ENCODE data around the gene KCNH3.
"Not testable (repeated sequence)": the region's sequence is repeated elsewhere in the genome, so short reads cannot be mapped to it uniquely, and the experiment has no call there.

Gene KCNH3, protein sequence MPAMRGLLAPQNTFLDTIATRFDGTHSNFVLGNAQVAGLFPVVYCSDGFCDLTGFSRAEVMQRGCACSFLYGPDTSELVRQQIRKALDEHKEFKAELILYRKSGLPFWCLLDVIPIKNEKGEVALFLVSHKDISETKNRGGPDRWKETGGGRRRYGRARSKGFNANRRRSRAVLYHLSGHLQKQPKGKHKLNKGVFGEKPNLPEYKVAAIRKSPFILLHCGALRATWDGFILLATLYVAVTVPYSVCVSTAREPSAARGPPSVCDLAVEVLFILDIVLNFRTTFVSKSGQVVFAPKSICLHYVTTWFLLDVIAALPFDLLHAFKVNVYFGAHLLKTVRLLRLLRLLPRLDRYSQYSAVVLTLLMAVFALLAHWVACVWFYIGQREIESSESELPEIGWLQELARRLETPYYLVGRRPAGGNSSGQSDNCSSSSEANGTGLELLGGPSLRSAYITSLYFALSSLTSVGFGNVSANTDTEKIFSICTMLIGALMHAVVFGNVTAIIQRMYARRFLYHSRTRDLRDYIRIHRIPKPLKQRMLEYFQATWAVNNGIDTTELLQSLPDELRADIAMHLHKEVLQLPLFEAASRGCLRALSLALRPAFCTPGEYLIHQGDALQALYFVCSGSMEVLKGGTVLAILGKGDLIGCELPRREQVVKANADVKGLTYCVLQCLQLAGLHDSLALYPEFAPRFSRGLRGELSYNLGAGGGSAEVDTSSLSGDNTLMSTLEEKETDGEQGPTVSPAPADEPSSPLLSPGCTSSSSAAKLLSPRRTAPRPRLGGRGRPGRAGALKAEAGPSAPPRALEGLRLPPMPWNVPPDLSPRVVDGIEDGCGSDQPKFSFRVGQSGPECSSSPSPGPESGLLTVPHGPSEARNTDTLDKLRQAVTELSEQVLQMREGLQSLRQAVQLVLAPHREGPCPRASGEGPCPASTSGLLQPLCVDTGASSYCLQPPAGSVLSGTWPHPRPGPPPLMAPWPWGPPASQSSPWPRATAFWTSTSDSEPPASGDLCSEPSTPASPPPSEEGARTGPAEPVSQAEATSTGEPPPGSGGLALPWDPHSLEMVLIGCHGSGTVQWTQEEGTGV

DNA sequence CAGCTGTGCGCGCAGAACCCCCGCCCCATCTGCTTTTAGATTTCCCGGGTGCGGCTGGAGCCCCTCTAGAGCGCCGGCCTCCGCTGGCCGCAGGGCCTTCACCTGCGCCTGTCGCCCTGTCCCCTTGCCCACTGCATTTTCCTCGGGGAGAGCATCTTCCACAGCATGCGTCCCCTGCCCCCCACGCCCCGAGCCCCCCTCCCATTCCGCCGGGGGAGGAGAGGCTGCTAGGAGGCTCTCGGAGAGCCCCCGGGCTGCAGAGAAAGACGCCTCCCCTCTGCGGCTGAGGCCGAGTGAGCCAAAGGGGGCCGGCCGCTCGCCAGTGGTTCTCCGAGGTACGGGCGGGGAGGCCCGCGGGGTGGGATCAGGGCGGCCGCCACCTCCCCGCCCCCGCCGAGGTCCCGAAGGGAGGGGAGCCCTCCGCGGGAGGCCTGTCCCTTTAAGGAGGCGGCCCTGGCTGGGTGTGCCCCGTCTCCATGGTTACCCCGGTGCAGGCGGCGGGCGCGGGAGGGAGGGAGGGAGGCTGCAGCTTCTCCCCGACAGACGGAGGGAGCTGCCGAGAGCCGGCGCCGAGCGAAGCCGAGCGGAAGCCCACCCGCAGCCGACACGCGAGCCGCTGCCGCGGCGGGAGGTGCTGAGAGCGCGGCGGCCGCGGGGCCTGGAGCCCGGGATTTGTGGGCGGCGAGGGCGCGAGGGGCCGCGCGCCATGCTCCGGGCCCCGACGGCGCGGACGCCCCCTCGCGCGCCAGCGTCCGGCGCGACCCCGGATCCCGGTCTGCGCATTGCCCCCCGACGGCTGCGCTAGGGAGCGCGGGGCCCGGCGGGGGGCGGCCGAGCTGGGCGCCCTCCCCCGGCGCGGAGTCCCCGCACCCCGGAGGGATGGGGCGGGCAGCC lies at the start of gene KCNH3:
TSS of gene KCNH3 (plus strand) at position 521 of the 894 bp plus-strand sequence. CDS start 387 bp downstream, outside the sequence.
- DNase-seq (ENCODE audit: low spot score): peak; percentile 37

DNA sequence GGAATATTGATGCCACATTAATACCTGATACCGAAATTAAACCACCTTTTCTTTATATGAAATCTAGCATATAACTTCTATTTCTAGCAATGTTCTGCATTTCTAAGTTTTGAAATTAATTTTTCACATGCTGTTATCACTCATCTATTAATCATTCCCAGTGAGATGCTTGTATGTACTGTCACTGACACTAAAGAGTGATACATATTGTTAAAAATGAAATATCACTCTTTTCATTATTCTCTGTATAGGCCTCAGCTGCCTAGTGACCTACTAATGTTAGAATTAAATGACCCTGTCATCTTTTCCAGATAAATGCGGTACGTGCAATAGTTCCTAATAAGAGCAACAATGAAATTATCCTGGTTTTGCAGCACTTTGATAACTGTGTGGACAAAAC lies 49.7 kb upstream of the KCNH3 start:
- no peak for DNase-seq (ENCODE audit: low spot score)

DNA sequence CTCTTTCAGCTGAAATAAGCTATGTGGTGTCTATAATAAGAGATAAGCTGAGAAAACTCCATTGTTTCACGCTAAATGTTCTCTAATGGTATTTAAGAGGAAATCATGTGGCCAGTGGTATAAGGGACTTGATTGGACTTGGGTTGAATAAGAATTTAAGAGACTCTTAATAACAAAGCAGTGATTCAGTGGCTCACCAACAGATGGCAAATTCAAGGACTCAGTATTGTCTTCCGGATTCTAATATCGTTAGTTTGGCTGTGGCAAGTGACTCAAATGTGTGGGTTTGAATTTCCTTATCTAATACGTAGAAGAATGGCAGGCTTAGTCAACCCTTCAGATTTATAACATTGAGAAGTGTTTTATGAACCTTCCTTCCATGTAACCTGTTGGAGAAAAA lies 49.1 kb upstream of the KCNH3 start:
- DNase-seq (ENCODE audit: low spot score): peak; percentile 7

DNA sequence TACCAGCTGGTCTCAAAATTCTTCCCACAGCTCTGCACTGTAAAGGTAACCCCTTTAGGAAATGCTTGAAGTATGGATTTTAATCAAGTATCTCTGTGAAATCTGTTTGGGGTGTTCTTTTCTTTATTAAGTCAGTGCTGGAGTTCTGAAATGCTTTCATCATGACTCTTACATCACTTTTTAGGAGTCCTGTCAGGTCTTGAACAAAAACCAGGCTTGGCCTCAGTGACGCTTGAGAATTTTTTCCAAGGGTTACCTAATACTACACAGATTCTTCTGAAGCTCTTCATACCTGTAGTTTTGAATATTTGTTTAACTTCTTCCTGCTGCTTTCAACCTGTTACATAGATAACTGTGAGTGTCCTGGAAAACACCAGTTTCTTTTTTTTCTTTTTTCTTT lies 47.0 kb upstream of the KCNH3 start:
- no peak for DNase-seq (ENCODE audit: low spot score)

DNA sequence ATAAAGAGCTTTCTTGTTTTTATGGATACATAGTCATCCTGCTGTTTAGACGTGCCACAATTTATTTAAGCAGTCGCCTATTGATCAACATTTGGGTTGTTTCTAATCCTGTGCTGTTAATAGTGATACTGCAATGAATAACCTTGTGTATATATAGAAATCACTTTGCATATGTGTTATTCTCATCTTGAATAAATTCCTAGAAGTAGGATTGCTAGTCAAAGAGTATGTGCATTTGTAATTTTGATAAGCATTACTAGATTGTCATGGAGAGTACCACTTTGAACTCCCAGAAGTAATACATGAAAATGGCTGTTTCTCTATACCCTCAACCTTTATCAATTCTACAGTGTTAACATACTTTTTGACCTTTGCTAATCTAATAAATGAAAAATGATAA lies 44.9 kb upstream of the KCNH3 start:
- DNase-seq (ENCODE audit: low spot score): no peak

DNA sequence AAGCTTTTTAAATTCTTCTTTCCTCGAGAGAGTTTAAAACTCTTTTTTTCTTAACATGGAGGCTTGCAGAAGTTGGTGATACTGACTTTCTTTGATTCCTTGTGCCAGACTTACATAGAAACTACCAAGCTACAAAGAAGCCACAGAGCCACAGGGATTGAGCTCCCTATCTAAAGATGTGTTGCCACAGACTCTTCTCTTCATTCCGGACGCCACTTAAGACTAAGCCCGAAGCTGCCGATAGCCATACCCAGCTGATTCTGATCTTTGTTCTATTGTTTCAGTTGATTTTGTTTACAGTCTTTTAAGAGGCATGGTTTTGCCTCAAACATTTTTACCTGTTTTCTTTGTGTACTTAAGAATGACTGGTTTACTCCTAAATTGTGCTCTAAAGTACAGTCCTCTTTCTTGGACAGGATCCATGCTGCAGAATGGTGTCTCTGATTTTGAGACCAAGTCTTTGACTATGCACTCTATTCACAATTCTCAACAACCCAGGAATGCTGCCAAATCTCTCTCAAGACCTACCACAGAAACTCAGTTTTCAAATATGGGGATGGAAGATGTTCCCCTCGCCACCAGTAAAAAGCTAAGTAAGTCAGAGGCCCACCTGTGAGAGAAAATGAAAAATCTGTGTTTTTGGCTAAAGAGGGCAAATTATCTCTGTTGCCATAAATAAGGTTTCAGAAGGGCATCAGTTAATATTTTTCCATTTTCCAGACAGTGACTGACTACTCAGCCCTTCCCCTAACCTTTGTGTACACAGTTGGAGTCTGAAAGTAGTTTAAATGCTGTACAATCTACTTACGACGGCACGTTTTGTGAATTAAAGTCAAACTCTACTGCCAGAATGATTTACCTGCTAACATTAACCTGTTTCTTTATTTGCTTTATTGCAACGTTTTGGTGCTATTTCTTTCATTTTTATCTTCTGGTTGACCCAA lies 42.1 kb upstream of the KCNH3 start:
- DNase-seq (ENCODE audit: low spot score): peak; percentile 24

DNA sequence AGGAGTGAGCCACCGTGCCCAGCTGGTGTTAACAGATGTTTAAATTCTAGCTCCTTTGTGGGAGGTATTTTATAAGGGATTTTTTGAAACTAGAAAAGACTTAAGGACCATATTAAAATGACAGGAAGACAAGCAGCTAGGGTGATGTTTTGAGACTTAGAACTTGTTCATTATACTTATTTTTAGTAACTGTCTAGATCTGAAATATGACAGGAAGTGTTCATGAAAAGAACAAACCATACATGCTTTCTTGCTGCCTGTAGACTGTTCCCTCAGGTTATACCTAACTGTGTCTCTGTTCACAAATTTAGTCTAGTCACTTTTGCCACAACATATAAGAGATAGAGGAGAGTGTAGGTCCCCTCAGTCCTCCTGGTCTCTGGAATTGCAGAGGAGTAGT lies 36.9 kb upstream of the KCNH3 start:
- no peak for DNase-seq (ENCODE audit: low spot score)

DNA sequence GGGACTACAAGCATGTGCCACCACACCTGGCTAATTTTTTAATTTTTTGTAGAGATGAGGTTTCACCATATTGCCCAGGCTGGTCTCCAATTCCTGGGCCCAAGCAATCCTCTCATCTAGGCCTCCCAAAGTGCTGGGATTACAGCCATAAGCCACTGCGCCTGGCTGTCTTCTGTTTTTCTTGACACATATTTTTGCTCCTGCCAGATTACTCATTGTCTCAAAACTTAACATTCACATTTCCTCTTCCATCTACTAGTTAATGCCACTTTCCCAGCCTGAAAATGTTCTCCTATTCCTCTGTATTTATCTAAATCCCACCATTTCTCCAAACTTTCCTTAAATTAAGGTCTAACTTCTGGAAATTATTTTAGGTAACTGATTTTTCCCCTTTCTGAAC lies 36.2 kb upstream of the KCNH3 start:
- no peak for DNase-seq (ENCODE audit: low spot score)

DNA sequence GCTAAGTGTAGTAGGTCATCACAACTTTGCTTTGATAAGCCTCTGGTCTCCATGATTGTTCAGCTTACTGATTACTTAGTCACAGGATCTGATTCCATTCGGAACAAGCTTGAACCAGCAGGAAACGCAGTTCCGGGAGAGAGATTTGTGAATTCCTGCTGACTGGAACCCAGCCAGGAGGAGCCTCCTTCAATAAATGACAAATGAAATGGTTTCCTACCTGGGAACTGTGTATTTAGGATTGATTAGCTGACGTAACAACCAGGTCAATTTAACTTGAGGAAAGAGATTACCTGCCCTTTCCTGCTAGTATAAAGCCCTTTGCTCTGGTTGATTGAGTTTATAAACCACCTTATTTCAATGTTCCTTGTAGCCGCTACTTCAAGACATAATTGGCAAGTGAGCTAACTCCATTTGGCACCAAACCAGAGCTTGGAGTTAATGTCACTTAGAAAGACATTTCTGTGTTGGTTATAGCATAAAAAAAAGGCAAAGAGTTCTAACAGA lies 35.1 kb upstream of the KCNH3 start:
- no peak for DNase-seq (ENCODE audit: low spot score)

DNA sequence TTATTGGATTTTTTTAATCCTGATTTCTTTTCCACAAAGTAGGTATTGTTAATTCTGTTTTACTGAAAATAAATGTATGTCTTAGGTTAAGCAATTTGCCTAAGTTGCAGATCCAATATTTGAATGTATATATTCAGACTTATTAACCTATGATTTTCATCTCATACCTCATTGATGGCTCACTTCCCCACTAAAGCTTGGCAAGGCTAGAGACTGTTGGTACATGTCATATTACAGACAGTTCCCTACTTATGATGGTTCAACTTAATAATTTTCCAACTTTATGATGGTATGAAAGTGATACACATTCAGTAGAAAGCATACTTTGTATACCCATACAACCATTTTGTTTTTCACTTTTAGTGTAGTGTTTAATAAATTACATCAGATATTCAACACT lies 33.2 kb upstream of the KCNH3 start:
- no peak for DNase-seq (ENCODE audit: low spot score)

DNA sequence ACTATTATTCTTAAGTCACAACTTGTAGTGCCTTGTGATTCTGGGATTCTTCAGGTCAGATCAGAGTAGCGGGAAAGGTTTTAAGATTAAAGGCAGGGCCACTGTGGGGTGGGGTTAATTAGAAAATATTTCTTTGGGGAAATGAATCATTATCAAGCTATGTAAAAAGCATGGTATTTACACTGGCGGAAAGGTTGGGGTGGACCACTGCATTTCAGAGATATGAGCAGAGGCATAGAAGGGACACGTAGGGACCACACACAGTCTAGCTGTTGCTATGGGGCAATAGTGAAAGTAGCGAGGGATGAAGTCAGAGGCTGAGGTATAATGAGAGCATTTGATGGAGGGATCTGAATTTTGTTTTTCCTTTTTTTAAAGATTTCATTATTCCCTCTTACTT lies 31.7 kb upstream of the KCNH3 start:
- no peak for DNase-seq (ENCODE audit: low spot score)

DNA sequence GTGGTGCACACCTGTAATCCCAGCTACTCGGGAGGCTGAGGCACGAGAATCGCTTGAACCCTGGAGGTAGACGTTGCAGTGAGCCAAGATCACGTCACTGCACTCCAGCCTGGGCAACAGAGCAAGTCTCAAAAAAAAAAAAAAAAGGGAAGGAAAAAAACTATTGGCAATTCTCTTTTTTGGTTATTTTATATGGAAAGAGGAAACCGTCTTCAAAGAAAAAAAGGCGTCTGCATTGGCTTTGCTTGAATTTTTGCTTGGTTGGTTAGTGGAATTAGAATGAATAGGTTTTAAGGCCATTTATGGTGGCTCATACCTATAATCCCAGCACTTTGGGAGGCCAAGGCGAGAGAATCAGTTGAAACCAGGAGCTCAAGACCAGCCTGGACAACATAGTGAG lies 29.1 kb upstream of the KCNH3 start:
- not testable (repeated sequence) for DNase-seq (ENCODE audit: low spot score)

DNA sequence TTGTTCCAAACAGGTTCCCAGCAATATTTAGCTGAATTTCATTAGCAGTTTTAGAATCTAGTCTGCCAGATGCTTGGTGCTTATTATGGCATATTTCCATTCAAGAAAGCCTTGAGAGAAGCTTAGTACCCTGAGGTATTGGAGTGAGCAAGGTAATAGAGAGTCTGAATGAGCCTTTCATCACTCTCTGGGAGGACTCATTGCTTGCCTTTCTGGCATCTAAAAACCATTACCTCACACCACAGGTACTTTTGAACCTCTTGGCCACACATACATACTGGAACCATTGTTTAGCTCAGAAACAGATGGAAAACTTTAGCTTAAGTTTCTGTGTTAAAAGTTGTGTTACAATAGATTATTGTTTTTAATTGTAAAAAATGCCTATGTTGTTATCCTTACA lies 27.4 kb upstream of the KCNH3 start:
- no peak for DNase-seq (ENCODE audit: low spot score)

DNA sequence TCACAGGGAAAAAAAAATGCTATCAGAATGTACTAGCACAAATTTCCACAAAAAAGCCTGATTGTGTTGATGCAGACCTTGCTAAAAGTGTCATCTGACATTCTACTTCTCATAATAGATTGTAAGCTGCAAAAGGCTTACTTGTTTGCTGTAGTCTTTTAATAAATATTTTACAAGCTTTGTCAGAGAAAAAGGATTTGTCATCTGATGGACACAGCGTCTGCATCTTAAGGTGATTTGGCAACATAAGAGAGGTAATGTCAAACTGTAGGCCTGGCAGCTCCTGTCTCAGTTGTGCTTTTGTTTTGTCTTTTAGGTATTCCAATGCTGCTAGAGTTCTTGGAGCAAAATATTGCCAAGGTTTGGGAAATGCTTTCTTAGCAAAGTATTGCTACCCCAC lies 26.3 kb upstream of the KCNH3 start:
- DNase-seq (ENCODE audit: low spot score): no peak

DNA sequence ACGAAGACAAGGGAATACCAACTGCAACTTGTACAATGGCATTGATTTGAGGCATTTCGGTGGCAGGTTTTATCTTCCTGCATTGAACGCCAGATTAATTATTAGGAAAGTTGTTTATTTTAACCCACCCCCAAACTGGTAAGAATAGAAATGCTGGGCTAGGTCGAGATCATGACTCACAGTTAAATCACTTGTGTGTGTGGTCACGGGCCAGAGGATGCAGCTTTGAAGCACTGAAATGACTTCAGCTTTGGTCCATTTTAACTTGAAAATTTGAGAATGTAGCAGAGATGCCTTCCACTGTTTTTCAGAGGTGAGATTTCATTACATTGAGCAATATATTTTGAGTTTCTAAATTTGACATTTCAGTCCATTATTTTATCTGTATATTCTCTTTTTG lies 23.6 kb upstream of the KCNH3 start:
- DNase-seq (ENCODE audit: low spot score): no peak

DNA sequence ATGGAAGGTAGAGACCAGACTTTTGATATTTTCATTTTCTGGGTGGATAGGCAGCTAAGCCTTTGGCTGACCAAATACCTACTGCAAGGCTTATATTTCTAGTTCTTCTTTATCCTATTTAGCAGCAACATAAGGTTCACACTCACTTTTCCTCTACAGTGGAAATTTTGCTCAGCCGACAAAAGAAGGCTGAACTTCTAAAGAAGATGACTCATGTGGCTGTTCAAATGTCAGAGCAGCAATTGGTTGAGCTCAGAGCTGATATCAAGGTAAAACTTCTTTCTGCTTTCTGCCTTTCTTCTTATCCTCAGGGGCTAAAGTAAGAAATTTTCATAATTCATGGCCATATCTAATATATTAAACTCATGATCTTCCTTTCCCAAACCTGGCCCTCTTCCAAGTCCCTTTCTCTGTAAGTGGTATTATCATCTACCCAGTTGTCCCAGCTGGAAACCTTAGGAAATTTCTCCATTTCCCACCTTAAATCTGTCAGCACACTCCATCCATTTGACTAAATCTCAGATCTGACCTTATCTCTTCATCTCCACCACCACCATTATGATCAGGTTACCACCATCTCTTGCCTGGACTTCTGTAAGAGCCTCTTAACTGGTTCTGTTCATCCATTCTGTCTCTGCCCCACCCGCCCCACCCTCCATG lies 19.8 kb upstream of the KCNH3 start:
- DNase-seq (ENCODE audit: low spot score): no peak

DNA sequence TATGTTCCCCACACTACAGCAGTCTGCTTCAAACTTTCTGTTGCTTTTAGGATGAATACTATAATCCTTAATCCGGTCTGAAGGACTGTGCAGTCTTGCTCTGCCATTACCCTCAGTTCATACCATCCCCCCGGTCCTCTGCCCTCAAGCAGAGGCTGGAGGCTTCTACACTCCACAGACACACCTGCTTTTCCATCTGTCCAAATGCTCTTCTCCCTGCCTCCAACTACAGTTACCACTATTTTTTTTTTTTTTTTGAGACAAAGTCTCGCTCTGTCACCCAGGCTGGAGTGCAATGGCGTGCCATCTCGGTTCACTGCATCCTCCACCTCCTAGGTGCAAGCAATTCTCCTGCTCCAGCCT lies 19.3 kb upstream of the KCNH3 start:
- DNase-seq (ENCODE audit: low spot score): no peak

DNA sequence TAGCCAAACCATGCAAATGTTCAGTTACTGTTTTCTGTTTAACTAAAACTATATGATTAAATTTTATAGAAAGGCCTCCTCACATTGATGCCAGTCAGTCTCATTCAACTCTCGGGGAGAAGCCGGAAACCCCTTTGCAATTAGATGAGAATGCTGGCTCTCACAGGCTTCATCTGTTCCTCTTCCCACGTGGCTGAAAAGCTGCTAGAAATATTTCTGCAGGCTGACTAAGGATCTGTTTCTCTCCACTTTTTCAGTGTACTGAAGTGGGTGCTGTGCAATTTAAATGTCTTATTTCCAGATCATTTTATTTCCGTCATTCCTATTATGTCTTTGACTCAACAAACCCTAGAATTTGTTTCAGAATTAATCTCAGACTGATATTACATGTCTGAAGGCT lies 17.4 kb upstream of the KCNH3 start:
- no peak for DNase-seq (ENCODE audit: low spot score)

DNA sequence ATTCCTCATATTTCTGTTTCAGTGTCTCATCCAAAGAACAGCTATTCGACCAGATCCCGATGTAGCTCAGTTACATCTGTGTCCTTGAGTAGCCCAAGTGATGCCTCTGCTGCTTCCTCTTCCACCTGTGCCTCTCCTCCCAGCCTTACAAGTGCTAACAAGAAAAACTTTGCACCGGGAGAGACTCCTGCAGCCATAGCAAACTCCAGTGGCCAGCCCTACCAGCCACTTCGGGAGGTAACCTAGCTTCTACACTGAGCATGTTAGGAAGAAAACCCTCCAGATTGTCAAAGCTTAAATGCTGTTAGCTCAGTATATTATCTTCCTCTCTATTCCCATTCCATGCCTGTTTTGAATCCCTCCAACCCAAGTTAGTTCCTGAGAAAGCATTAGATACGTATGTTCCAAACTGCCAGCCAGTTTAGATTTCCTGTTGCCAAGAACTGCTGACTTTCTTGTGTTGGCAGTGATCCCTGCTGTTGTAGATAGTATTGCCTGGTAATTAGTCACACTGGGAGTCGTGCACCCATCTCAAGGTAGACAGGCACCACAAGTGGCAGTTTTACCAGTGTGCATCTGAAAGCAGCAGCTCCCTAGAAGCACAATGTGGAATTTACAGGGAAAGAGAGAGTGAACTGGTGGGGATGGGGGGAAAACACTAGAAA lies 14.0 kb upstream of the KCNH3 start:
- no peak for DNase-seq (ENCODE audit: low spot score)

Data from globus pallidus (tissue), 1 donor.